ENCODE measurements around the gene ZBTB11. TPM values are rescaled to one million over a fixed set of nuclear protein-coding genes. Genes with fewer than 3 reads are reported as not detected.

The ZBTB11 gene
- total and polyA plus RNA-seq, 2 of the 13 experiments (the other 11 are each of a cell fraction or from before 2014, with no cell fraction given), result 5.9 to 18.1 TPM

GRCh38 chr3:101676765-101677435, at the start of gene ZBTB11 (continued):
- TF ChIP-seq SMAD3 (CRISPR knock-in tag; IDR thresholded peaks at IDR 0.05) (peak; percentile 58; the same call in 1 of the 2 replicates), POLR2G (IDR thresholded peaks at IDR 0.05; ENCODE audit: low read depth, low read length) (no peak), HIVEP1 (CRISPR knock-in tag; IDR thresholded peaks at IDR 0.05) (peak; percentile 17; the same call in 1 of the 2 replicates), GATAD2A (CRISPR knock-in tag; IDR thresholded peaks at IDR 0.05) (peak; percentile 54), NCOA1 (CRISPR knock-in tag; IDR thresholded peaks at IDR 0.05) (no peak), ZNF644 (CRISPR knock-in tag; IDR thresholded peaks at IDR 0.05; ENCODE audit: low read depth) (no peak), BRD4 (CRISPR knock-in tag; IDR thresholded peaks at IDR 0.05) (peak; percentile 82; the same call in 1 of the 2 replicates), HNRNPK (IDR thresholded peaks at IDR 0.05; ENCODE audit: low read depth, low read length, poor library complexity, severe bottlenecking) (no peak), PBX3 (CRISPR knock-in tag; IDR thresholded peaks at IDR 0.05; ENCODE audit: borderline replicate concordance) (no peak), SIN3A (IDR thresholded peaks at IDR 0.05; ENCODE audit: borderline replicate concordance, low read depth, low read length) (peak; percentile 87), RBFOX2 (IDR thresholded peaks at IDR 0.05; ENCODE audit: low read depth, low read length) (peak; percentile 86), SNAI1 (CRISPR knock-in tag; IDR thresholded peaks at IDR 0.05; ENCODE audit: borderline replicate concordance) (no peak)
- TF ChIP-seq, protein P1, sequence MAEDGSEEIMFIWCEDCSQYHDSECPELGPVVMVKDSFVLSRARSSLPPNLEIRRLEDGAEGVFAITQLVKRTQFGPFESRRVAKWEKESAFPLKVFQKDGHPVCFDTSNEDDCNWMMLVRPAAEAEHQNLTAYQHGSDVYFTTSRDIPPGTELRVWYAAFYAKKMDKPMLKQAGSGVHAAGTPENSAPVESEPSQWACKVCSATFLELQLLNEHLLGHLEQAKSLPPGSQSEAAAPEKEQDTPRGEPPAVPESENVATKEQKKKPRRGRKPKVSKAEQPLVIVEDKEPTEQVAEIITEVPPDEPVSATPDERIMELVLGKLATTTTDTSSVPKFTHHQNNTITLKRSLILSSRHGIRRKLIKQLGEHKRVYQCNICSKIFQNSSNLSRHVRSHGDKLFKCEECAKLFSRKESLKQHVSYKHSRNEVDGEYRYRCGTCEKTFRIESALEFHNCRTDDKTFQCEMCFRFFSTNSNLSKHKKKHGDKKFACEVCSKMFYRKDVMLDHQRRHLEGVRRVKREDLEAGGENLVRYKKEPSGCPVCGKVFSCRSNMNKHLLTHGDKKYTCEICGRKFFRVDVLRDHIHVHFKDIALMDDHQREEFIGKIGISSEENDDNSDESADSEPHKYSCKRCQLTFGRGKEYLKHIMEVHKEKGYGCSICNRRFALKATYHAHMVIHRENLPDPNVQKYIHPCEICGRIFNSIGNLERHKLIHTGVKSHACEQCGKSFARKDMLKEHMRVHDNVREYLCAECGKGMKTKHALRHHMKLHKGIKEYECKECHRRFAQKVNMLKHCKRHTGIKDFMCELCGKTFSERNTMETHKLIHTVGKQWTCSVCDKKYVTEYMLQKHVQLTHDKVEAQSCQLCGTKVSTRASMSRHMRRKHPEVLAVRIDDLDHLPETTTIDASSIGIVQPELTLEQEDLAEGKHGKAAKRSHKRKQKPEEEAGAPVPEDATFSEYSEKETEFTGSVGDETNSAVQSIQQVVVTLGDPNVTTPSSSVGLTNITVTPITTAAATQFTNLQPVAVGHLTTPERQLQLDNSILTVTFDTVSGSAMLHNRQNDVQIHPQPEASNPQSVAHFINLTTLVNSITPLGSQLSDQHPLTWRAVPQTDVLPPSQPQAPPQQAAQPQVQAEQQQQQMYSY (CRISPR knock-in tag; IDR thresholded peaks at IDR 0.05), result 0 out of 2 replicates have a peak, but pooled peaks have one; percentile 56
- TF ChIP-seq, protein P2, sequence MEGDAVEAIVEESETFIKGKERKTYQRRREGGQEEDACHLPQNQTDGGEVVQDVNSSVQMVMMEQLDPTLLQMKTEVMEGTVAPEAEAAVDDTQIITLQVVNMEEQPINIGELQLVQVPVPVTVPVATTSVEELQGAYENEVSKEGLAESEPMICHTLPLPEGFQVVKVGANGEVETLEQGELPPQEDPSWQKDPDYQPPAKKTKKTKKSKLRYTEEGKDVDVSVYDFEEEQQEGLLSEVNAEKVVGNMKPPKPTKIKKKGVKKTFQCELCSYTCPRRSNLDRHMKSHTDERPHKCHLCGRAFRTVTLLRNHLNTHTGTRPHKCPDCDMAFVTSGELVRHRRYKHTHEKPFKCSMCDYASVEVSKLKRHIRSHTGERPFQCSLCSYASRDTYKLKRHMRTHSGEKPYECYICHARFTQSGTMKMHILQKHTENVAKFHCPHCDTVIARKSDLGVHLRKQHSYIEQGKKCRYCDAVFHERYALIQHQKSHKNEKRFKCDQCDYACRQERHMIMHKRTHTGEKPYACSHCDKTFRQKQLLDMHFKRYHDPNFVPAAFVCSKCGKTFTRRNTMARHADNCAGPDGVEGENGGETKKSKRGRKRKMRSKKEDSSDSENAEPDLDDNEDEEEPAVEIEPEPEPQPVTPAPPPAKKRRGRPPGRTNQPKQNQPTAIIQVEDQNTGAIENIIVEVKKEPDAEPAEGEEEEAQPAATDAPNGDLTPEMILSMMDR (CRISPR knock-in tag; IDR thresholded peaks at IDR 0.05), result peak; percentile 71
- TF ChIP-seq, protein P3, sequence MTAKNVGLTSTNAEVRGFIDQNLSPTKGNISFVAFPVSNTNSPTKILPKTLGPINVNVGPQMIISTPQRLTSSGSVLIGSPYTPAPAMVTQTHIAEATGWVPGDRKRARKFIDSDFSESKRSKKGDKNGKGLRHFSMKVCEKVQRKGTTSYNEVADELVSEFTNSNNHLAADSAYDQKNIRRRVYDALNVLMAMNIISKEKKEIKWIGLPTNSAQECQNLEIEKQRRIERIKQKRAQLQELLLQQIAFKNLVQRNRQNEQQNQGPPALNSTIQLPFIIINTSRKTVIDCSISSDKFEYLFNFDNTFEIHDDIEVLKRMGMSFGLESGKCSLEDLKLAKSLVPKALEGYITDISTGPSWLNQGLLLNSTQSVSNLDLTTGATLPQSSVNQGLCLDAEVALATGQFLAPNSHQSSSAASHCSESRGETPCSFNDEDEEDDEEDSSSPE (CRISPR knock-in tag; IDR thresholded peaks at IDR 0.05), result peak; percentile 57; the same call in 1 of the 2 replicates
- TF ChIP-seq, protein P4, sequence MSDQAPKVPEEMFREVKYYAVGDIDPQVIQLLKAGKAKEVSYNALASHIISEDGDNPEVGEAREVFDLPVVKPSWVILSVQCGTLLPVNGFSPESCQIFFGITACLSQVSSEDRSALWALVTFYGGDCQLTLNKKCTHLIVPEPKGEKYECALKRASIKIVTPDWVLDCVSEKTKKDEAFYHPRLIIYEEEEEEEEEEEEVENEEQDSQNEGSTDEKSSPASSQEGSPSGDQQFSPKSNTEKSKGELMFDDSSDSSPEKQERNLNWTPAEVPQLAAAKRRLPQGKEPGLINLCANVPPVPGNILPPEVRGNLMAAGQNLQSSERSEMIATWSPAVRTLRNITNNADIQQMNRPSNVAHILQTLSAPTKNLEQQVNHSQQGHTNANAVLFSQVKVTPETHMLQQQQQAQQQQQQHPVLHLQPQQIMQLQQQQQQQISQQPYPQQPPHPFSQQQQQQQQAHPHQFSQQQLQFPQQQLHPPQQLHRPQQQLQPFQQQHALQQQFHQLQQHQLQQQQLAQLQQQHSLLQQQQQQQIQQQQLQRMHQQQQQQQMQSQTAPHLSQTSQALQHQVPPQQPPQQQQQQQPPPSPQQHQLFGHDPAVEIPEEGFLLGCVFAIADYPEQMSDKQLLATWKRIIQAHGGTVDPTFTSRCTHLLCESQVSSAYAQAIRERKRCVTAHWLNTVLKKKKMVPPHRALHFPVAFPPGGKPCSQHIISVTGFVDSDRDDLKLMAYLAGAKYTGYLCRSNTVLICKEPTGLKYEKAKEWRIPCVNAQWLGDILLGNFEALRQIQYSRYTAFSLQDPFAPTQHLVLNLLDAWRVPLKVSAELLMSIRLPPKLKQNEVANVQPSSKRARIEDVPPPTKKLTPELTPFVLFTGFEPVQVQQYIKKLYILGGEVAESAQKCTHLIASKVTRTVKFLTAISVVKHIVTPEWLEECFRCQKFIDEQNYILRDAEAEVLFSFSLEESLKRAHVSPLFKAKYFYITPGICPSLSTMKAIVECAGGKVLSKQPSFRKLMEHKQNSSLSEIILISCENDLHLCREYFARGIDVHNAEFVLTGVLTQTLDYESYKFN (CRISPR knock-in tag; conservative IDR thresholded peaks at IDR 0.05), result peak; percentile 11; the same call in 1 of the 2 replicates

Measured in HepG2 (cell line).